GM12874 (cell line): ENCODE measurements around the gene GORASP1.

Experiments used
- CTCF ChIP-seq: IDR thresholded peaks from 2 replicates; pipeline ENCODE4 v1.5.1; 2011; ENCODE audit warnings: low read depth, mild to moderate bottlenecking, control low read depth, low read length, moderate library complexity; ENCODE audit not compliant: insufficient read depth

GORASP1 gene

GRCh38 chr3:39134305-39134704 is 26.9 kb upstream of the GORASP1 start:
- no peak for TF ChIP-seq CTCF

- TF ChIP-seq CTCF, result no peak
Measured at GRCh38 chr3:39133822-39134221, 26.4 kb upstream of the GORASP1 start.

- TF ChIP-seq CTCF, result no peak
Measured at GRCh38 chr3:39133093-39133490, 25.7 kb upstream of the GORASP1 start.

- no peak for TF ChIP-seq CTCF
Measured at GRCh38 chr3:39132096-39133092, 25.0 kb upstream of the GORASP1 start.

GRCh38 chr3:39130693-39131265 is 23.4 kb upstream of the GORASP1 start:
- TF ChIP-seq CTCF, result no peak

- no peak for TF ChIP-seq CTCF
Measured at GRCh38 chr3:39130026-39130425, 22.6 kb upstream of the GORASP1 start.

GRCh38 chr3:39128951-39129350 is 21.5 kb upstream of the GORASP1 start:
- TF ChIP-seq CTCF, result no peak
